CD4-positive, alpha-beta T cell treated with Interferon gamma for 1 hour (primary cell): ENCODE results near the gene PTPN2.
A peak's percentile ranks its signal among the peaks of the same experiment; 100 is the strongest.
"Not testable (repeated sequence)": the region's sequence is repeated elsewhere in the genome, so short reads cannot be mapped to it uniquely, and the experiment has no call there.

Experiments
- DNase-seq: peaks from one replicate; pipeline ENCODE4 v3.0.0-alpha.2; 2020

The PTPN2 gene

DNA sequence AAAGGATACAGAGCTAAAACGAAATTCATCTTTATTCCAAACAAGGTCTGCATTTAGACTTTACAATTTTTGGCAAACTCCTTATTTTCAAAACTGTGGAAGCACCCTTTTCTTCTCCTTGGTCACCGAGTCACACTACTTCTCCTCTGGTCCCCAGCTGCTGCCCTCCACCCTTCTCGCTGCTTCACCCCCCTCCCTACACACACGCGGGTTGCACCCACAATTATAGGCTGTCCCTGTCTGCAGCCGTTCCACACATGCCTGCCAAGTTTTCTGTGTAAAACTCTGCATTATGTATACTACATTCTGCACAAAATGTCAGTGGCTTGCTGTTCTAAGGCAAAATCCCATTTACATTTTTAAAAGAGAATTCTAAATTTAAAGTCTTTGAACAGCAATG, 63.5 kb downstream of the PTPN2 start:
- DNase-seq = no peak

DNA sequence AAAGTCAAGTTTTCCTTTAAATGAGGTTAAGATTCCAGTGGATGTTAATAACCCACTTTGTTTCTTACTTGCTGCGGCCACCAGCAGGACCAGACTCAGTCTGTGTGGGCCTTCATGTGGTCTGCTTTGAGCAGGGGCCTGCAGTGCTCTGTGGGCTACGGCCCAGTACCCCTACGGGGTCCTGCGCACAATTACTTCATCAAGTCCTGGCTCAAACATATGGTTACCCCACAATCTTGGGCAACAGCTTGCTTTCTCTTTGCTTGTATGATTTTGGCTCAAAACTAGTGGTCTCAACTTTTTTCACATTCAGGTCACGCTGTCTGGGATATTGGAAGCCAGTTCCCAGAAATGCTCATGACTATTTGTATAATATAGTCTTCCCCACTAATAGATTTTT, 64.2 kb downstream of the PTPN2 start:
- no peak for DNase-seq

DNA sequence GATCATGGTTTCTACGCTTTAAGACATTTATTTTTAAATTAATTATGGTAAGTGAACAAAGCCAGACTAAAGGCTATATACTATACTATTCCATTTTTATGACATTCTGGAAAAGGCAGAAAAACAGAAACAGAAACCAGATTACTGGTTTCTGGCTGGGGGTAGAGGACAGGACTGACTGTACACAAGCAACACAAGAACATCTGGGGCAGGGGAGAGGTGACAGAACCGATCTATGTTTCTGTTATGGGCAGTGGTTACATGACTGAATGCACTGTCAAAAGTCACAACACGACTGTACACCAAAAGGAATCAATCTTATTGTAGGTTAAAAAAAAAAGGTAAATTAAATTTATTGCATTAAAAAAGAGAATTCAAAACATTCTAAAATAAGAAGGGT, 64.7 kb downstream of the PTPN2 start:
- no peak for DNase-seq

DNA sequence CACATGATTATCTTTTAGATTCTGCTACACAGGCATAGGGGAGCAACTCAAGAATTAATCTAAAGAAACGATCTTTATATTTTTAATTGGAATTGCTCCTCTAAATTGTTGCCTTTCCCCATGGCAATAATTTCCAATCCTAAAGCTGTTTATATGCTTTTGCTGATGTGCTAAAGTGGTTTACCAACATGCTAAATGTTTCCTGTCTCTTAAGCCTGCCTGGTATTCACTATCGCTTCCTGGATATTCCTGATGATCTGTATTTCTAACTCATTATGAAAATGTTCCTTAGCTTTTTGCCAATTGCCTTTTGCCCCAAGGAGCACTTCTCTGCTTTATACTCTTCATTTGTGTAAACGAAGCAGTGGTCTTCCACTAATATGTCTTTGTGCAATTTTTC, 65.8 kb downstream of the PTPN2 start:
- no peak for DNase-seq

DNA sequence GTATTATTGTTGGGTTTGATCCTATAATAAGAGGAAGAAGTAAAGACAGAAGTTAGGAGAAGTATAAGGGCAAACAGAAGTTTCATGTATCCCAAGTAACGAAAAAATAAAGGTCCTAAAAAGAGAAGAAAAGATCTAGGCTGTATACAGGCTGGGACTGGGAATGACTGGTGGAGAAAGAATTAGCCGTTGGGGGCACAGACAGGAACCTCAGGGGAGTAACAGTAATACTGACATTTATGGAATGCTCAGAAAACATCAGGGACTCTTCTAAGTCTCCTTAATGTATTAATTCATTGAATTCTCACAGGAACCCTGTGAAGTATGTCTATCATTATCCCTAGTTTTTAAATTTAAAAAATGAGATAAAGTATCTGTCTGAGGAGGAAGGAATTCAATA, 67.6 kb downstream of the PTPN2 start:
- DNase-seq = no peak

DNA sequence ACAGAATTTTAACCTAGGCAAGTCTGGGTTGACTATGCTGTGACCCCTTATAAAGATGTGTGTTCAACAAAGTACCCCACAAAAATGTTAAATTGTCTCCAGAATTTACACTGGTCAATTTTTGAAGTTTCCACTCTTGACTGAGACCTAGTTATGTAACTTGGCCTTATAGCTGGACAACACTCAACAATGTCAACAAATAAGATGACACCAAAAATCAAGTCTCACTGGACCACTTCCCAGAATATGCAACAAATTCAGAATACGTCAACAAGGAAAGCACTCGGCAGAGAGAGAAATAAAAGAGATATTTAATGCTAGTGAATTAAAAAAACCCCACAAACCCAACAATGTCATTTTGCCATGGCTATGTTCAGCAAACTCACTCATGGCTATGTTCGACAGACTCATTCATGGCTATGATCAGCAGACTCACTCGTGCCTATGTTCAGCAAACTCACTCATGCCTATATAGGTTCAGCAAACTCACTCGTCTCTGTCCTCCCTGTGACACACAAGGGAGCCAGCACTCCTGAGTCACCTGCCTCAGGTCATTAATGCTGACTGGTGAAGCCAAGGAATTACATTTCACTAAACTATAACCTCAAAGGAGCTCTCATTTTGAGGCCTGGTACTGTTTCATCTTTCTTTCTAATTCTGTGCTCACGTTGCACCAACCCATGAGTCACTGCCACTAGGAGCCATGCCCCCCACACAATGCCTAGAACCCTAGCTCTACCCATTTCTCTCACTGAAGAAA, 72.7 kb downstream of the PTPN2 start:
- DNase-seq = no peak

DNA sequence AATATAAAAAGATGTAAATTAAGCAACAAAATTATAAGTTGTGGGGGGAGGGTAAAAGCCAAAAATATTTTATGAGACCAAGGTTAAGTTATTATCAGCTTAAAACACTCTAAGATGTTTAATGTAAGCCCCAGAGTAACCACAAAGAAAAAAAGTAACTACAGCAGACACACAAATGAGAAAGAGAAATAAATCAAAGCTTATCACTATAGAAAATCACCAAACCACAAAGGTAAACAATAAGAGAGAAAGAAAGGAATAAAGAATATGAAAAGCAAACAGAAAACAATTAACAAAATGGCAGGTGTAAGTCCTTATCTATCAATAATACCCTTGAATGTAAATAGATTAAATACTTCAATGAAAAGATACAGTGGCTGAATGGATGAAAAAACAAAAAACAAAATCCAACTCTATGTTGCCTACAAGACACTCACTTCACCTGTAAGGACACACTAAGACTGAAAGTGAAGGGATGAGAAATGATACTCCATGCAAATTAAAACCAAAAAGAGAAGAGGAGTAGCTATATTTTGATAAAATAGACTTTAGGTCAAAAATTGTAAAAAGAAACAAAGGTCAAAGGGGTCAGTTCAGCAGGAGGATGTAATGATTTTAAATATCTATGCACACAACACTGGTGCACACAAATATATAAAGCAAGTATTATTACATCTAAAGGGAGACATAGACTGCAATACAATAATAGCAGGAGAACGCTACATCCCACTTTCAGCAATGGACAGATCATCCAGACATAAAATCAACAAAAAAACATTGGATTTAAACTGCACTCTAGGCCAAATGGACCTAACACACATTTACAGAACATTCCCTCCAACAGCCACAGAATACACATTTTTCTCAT, 80.7 kb downstream of the PTPN2 start:
- DNase-seq = no peak

DNA sequence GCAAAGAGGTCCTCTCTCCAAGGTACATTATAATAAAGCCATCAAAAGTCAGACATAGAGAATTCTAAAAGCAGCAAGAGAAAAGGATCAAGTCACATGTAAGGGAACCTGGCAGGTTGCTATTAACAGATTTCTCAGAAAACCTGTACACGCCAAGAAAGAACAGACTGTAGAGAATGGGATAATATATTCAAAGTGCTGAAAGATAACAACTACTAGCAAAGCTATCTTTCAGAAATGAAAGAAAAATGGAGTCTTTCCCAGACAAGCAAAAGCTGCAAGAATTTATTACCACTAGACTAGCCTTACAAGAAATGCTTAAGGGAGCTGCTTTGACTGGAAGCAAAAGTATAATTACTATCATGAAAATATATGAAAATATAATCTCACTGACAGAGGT, 81.5 kb downstream of the PTPN2 start:
- no peak for DNase-seq

DNA sequence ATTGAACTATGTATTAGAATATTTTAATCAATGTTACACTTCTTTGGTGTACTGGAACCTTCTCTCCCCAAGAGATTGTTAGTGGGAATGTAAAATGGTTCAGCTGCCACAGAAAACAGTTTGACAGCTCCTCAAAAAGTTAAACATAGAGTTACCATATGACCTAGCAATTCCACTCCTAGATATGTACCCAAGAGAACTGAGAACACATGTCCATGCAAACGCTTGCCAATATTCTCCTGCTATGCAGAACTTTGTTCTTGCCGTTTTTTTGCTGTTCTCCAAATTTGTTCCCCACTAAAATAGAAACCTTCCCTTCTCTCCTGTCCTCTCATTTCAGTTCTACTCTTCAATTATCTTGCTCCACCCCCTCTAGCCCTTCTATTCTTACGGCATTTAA, 87.6 kb downstream of the PTPN2 start:
- no peak for DNase-seq

DNA sequence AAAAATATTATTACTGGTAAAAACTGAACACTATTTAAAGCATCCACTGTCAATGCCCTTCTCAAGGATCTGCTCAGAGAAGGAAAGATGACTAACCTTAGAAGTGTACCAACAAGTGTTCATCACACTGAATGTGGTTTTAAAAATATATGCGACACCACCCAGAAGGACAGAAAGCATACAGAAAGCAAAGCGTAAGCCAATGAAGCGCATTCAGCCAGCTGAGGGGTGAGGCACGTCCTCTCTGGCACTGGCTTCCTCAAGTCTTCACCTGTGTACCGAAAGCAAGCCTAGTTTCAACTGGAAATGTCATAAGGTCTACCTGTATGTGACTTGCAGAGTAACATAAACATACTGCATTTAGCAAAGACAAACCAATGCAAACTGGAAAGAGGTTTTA, 92.4 kb downstream of the PTPN2 start:
- DNase-seq = no peak

DNA sequence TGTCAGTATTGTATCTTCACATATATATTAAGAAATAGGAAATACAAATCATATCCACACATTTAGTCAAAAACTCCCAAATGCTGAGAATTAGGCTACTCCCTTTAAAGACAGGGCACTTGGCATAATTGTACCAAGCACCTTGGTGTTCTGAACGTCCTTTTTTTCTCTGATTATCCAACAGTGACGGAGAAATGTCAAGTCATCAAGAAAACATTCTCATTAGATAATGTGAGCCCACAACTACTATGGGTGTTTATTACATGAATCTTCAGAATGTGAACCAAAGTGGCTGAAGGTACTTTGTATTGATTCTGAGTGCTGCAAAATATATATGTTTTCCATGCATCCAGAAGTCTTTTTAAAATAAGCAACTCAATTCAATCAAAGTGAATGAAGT, 97.4 kb downstream of the PTPN2 start:
- DNase-seq = no peak

DNA sequence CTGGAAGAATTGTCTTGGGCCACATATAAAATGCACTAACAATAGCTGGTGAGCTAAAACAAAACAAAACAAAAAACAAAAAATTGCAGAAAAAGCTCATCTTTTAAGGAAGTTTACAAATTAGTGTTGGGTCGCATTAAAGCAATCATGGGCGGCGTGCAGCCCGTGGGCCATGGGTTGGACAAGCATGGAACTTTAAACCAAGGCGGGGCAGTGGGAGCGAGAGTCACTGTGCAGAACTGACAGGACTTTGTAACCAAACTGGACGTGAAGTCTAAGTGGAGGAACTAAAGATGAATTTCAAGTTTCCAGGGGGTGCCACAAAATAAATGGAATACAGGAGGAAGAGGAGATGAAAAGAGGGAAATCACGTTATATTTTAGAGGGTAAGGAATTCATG, 100.5 kb downstream of the PTPN2 start:
- no peak for DNase-seq

DNA sequence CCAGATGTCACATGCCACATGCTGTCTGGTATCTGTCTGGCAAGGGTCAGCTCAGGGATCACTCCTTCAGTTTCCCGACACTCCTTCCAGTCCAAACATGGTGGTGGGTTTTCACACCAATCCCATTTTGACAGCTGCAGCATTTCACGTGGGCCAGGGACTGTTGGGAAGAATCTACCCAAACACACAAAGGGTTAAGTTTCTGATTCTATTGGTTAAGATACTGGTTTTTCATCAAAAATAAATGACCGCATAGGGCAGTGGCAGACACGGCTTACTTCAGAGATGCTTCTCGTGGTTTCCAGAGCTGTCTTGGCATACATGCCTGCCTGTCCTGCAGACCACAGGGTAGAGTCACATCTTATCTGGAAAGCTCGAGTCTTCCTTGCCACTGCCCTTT, 101.5 kb downstream of the PTPN2 start:
- DNase-seq = no peak

DNA sequence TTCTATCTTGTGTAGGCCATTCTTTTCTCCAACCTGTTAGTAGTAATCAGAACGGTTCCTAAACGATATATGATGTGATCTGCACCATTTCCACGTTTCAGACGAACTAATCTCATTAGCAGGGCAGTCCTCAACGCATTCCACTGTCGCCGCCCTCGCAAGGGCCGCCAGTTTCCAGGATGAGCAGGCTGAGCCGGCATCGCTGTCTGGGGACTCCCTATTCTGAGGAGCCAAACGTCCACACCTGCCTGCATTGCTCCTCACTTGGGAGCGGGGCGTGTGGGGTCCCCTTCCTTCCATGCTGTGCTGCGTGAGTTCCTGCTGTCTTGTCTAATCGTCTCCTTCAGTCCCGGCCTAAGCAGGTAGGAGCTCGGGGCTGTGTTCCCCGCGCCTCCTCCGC, 104.6 kb downstream of the PTPN2 start:
- no peak for DNase-seq

DNA sequence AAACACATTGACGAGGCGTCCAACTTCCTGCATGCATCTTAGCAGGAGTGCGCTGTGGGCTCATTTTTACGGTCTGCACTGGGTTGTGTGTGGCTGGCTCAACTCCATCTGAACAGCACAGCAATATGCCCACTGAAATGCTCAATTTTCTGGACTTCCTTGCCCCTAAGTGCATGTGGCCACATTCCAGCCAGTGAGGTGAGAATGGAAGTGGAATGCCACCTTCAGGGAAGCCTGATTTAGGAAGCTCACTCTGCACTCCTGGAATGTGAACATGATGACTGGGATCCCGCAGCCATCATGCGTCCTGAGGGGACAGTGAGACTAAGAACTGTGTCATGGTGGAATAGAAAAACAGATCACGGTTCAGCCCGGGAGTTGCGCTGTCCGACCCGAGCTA, 105.0 kb downstream of the PTPN2 start:
- DNase-seq = no peak

DNA sequence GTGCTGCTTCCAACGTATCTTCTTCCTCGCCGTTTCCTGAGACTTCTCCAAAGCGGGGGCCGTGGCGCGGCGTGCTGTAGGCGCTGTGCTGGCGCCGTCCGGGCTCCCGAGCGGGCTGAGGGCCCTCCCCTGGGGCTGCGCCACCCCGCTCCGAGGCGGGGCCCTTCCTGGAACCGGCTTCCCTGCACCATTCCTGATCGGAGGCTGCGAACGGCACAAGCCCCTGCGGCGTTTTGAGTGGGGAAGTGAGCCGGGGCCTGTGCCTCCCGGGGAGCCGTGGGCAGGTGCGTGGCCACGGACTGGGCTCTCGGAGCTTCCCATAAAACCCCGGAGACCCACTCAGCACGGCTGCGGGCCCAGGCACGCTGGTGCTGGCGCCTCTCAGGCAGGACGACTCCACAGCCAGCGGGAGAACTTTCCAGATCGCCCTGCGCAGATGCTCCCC, 106.5 kb downstream of the PTPN2 start:
- DNase-seq = no peak

DNA sequence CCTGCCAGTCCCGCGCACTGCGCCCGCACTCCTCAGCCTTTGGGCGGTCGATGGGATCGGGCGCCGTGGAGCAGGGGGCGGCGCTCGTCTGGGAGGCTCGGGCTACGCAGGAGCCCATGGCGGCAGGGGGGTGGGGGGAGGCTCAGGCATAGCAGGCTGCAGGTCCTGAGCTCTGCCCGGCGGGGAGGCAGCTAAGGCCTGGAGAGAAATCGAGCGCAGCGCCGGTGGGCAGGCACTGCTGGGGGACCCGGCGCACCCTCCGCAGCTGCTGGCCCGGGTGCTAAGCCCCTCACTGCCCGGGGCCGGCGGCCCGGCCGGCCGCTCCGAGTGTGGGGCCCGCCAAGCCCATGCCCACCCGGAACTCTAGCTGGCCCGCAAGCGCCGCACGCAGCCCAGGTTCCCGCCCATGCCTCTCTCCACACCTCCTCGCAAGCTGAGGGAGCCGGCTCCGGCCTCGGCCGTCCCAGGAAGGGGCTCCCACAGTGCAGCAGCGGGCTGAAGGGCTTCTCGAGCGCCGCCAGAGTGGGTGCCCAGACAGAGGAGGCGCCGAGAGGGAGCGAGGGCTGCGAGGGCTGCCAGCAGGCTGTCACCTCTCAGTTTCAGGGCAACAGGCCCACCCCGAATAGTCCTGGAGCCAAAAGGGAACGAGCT, 107.1 kb downstream of the PTPN2 start:
- no peak for DNase-seq

DNA sequence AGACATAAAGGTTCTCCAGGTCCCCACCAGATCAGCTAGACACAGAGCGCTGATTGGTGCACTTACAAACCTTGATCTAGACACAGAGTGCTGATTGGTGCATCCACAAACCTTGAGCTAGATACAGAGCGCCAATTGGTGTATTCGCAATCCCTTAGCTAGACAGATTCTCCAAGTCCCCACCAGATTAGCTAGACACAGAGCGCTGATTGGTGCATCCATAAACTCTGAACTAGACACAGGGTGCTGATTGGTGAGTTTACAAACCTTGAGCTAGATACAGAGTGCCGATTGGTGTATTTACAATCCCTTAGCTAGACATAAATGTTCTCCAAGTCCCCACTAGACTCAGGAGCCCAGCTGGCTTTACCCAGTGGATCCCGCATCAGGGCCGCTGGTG, 107.6 kb downstream of the PTPN2 start:
- not testable (repeated sequence) for DNase-seq

DNA sequence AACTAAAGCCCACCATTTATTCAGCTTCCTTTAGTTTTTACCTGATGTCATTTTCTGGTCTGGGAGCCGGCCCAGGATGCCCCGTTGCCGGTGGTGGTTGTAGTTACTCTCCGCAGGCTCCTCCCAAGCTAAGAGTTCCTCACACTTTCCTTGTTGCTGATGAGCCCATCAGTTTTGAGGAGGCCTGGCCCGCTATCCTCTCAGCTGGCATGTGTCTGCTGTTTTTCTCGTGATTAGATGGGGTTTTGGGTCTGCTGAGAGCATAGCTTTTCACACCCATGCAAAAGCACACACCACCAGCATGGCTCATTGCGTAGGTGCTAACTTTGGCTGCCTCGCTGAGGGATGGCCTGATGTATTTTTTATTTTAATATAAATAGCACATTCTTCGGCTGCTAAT, 109.1 kb downstream of the PTPN2 start:
- DNase-seq = peak; percentile 9

DNA sequence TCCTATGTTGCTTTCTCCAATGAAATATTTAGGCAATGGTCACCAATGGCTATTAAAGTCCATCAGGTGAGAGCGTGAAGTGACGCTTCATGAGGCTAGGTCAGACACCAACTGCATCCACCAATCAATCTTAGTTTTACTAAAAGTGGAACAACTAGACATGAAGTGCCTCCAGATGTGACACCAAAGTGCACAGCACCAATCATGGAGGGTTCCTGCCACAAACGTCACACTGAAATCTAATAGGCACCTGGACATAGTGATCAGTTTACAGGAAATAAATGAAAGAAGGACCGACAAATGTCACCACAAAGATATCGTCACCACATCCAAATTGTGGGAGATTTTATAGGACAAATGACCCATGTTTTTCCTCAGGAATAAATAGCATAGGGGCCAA, 110.7 kb downstream of the PTPN2 start:
- DNase-seq = no peak

DNA sequence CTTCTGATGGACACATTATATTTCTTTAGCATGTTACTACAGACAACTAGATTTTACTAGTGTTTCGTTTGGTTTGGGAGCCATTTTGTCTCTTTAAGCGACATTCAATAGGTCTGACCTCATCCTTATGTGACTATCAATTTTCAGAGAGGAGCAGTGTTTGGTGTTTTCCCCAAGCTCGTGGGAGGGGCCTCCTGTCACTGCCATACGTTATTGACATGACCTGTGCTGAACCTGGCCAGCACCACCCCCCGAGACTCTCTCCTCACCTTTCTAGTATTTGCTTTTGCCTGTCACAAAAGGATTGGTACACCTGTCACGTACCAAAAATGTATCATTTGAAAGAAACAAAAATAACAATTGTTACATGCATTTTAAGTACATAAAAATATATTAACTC, 111.9 kb downstream of the PTPN2 start:
- no peak for DNase-seq

DNA sequence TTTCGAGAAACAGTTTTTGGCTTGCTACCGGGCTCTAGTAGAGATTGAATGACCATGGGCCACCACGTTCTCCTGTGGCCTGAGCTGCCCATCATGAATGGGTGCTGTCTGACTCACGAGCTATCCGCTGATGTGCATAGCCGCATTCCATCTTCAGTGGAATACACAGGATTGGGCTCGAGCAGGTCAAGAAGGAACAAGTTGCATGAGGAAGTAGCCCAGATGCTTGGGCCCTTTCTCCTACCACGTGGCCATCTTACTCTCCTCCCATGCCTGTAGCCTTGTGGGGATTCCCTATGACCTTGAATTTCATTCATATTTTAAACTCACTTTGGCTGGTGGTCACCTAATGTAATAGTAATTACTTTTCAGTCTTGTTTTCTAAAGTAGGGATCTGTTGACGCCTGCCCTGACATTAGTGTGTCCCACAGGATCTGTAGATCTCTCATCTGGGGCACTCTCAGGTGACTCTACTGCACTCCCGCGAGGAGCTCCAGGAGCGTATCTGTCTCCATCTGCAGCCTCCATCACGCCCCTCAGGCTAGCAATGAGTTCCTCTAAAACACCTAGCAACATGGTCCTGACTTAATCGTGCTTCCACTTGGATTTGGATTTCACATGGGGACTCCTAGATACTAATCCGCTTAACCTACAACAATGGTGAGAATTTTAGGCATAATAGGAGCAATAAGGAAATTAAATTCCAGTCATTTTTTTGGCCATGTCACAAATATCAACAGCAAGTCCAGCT, 113.4 kb downstream of the PTPN2 start:
- no peak for DNase-seq
